SK-N-MC (cell line): ENCODE data around the gene FKBP10.

Experiments
- DNase-seq: peaks from one replicate; pipeline ENCODE4 v3.0.0-alpha.2; 2011; ENCODE audit warnings: low read depth, low spot score
- H3K27ac ChIP-seq: fragments of 200-600 bp; sonication (generic); 2 replicates; pipeline ENCODE4 v1.5.1; 2016; ENCODE audit warnings: mixed run types
- H3K36me3 ChIP-seq: fragments of 200-600 bp; sonication (generic); 2 replicates; pipeline ENCODE4 v1.6.1; 2017; ENCODE audit warnings: antibody characterized with exemption, low read length, mixed read lengths; ENCODE audit not compliant: insufficient read depth
- H3K4me3 ChIP-seq: fragments of 200-600 bp; sonication (generic); 2 replicates; pipeline ENCODE4 v1.5.1; 2016
- H3K9ac ChIP-seq: fragments of 200-600 bp; sonication (generic); 2 replicates; pipeline ENCODE4 v1.8.0; 2017; ENCODE audit warnings: mixed run types, mixed read lengths; ENCODE audit not compliant: insufficient read length
- H3K9me3 ChIP-seq: fragments of 200-600 bp; sonication (generic); 2 replicates; pipeline ENCODE4 v1.6.1; 2017; ENCODE audit warnings: low read depth, mild to moderate bottlenecking, antibody characterized with exemption, low read length, moderate library complexity, mixed read lengths
- EZH2 ChIP-seq: fragments of 200-600 bp; sonication (generic); IDR thresholded peaks from one replicate; pipeline ENCODE4 v1.6.1; 2017; ENCODE audit warnings: antibody characterized with exemption
- FOXP2 ChIP-seq: optimal IDR thresholded peaks from 2 replicates; pipeline ENCODE3; 2011; ENCODE audit warnings: mild to moderate bottlenecking, moderate library complexity; ENCODE audit not compliant: insufficient read depth; ENCODE audit errors: extremely low read length, control extremely low read depth
- POLR2AphosphoS5 ChIP-seq: IDR thresholded peaks from 2 replicates; pipeline ENCODE4 v1.6.1; 2012; ENCODE audit warnings: mild to moderate bottlenecking, low read depth, low read length, borderline replicate concordance

Gene FKBP10

GRCh38 chr17:41813699-41814124 is 908 bp downstream of the FKBP10 start:
- Histone ChIP-seq H3K9me3 (no peaks in the 10 kb centered on the region), H3K9ac (no peak overlapping the region), H3K4me3 (no peak overlapping the region), H3K27ac (no peak overlapping the region), H3K36me3 (no peaks in the 10 kb centered on the region)
- no peak for DNase-seq
- TF ChIP-seq POLR2AphosphoS5 (no peak), EZH2 (no peak), FOXP2 (no peak)

- Histone ChIP-seq H3K9ac (no peak overlapping the region), H3K9me3 (no peaks in the 10 kb centered on the region), H3K27ac (no peak overlapping the region), H3K36me3 (no peaks in the 10 kb centered on the region), H3K4me3 (no peak overlapping the region)
- TF ChIP-seq EZH2 (no peak), POLR2AphosphoS5 (no peak), FOXP2 (no peak)
- no peak for DNase-seq
These were observed 1.4 kb downstream of the FKBP10 start for GRCh38 chr17:41814195-41814594.

- Histone ChIP-seq H3K9me3 (no peaks in the 10 kb centered on the region), H3K36me3 (no peaks in the 10 kb centered on the region), H3K27ac (no peak overlapping the region), H3K9ac (no peak overlapping the region), H3K4me3 (no peak overlapping the region)
- TF ChIP-seq EZH2 (no peak), POLR2AphosphoS5 (no peak), FOXP2 (no peak)
- no peak for DNase-seq
These were observed 4.0 kb downstream of the FKBP10 start for GRCh38 chr17:41816637-41817320.

- Histone ChIP-seq H3K4me3 (no peak overlapping the region), H3K36me3 (no peaks in the 10 kb centered on the region), H3K27ac (no peak overlapping the region), H3K9ac (no peak overlapping the region), H3K9me3 (no peaks in the 10 kb centered on the region)
- no peak for DNase-seq
- no peak for TF ChIP-seq EZH2
- no peak for TF ChIP-seq FOXP2
- no peak for TF ChIP-seq POLR2AphosphoS5
These were observed 5.2 kb downstream of the FKBP10 start for GRCh38 chr17:41818024-41818423.

- TF ChIP-seq FOXP2 (no peak), EZH2 (no peak), POLR2AphosphoS5 (no peak)
- DNase-seq, result no peak
- H3K4me3 ChIP-seq, result no peak overlapping the region
- H3K27ac ChIP-seq, result no peak overlapping the region
- H3K9me3 ChIP-seq, result no peaks in the 10 kb centered on the region
- peaks cover 9% of the 10 kb centered on the region; the same call in 1 of the 2 replicates for H3K36me3 ChIP-seq
- H3K9ac ChIP-seq, result no peak overlapping the region
These were observed 9.0 kb downstream of the FKBP10 start for GRCh38 chr17:41821776-41822175.

GRCh38 chr17:41822216-41823140 is 9.7 kb downstream of the FKBP10 start:
- Histone ChIP-seq H3K4me3 (no peak overlapping the region), H3K9ac (no peak overlapping the region), H3K27ac (no peak overlapping the region), H3K36me3 (peaks cover 12% of the 10 kb centered on the region; the same call in 1 of the 2 replicates), H3K9me3 (no peaks in the 10 kb centered on the region)
- TF ChIP-seq POLR2AphosphoS5, result peak; percentile 14; the same call in 1 of the 2 replicates
- TF ChIP-seq EZH2, result no peak
- TF ChIP-seq FOXP2, result no peak
- no peak for DNase-seq

- DNase-seq, result no peak
- H3K4me3 ChIP-seq, result no peak overlapping the region
- H3K9me3 ChIP-seq, result no peaks in the 10 kb centered on the region
- TF ChIP-seq POLR2AphosphoS5 (no peak), FOXP2 (no peak), EZH2 (no peak)
- H3K9ac ChIP-seq, result no peak overlapping the region
- H3K36me3 ChIP-seq, result peaks cover 18% of the 10 kb centered on the region; the same call in 1 of the 2 replicates
- no peak overlapping the region for H3K27ac ChIP-seq
These were observed 10.3 kb downstream of the FKBP10 start for GRCh38 chr17:41823141-41823524.

GRCh38 chr17:41823580-41823979 is 10.8 kb downstream of the FKBP10 start:
- no peak overlapping the region for H3K27ac ChIP-seq

More at GRCh38 chr17:41823580-41823979, 10.8 kb downstream of the FKBP10 start:
- TF ChIP-seq EZH2 (no peak), FOXP2 (no peak)
- H3K9ac ChIP-seq, result no peak overlapping the region
- H3K4me3 ChIP-seq, result no peak overlapping the region
- H3K36me3 ChIP-seq, result peaks cover 20% of the 10 kb centered on the region; the same call in 1 of the 2 replicates
- no peaks in the 10 kb centered on the region for H3K9me3 ChIP-seq
- DNase-seq, result no peak
